Psoas muscle (tissue), 8 donors: ENCODE measurements around the gene BCL2L11. TPM values are rescaled to one million over a fixed set of nuclear protein-coding genes. Genes with fewer than 3 reads are reported as not detected.

Experiments
- ATAC-seq, 4 donors: fragments of 200-7000 bp; cut with Tn5 transposase; one replicate each; pipeline ENCODE4 v1.9.1; 2020; ENCODE audit warnings: moderate library complexity in 3 of 4, mild to moderate bottlenecking in 2 of 4
- DNase-seq, 2 donors: peaks; one replicate each; pipeline ENCODE4 v3.0.0-alpha.2; 2020
- H3K27ac ChIP-seq: fragments of 200-600 bp; one replicate; pipeline ENCODE4 v1.8.0; 2022
- H3K27me3 ChIP-seq, 3 donors: fragments of 200-600 bp in 1 of 3; one replicate each; pipeline versions ENCODE4 v1.6.1 to v1.8.0; 2013 to 2022; ENCODE audit warnings: low read length in 2 of 3, mild to moderate bottlenecking in 2 of 3, moderate library complexity in 1 of 3; ENCODE audit not compliant: insufficient read depth in 3 of 3
- H3K36me3 ChIP-seq, 2 donors: fragments of 200-600 bp in 1 of 2; one replicate each; pipeline versions ENCODE4 v1.6.1 to v1.8.0; 2013 to 2022; ENCODE audit warnings: low read depth in 1 of 2, mild to moderate bottlenecking in 1 of 2, moderate library complexity in 1 of 2; ENCODE audit not compliant: insufficient read depth in 1 of 2
- H3K4me1 ChIP-seq: fragments of 200-600 bp; one replicate; pipeline ENCODE4 v1.8.0; 2022
- H3K4me3 ChIP-seq: fragments of 200-600 bp; one replicate; pipeline ENCODE4 v1.8.0; 2022; ENCODE audit warnings: mild to moderate bottlenecking
- H3K9me3 ChIP-seq: fragments of 200-600 bp; one replicate; pipeline ENCODE4 v1.8.0; 2022
- WGBS, 3 donors: extraction: QIAGEN DNeasy Blood & Tissue Kit; methylation state at CpG; one replicate each; pipeline versions ENCODE4 v1.1.6 to v1.1.7; 2013; 5-methylcytosine and 5-hydroxymethylcytosine counted together
- intact Hi-C, 2 donors: fragments of 100-400 bp; cut with DNase I; formaldehyde crosslinking; loops; one replicate each; pipeline versions ENCODE4 v1.11.0 to v1.14.2; 2022
- polyA plus RNA-seq, 3 donors: library from polyadenylated mRNA; stranded (reverse); fragments of 200-250 nt; gene quantifications; one replicate each; pipeline ENCODE4 v1.2.3, GENCODE V29; 2013
- total RNA-seq, 4 donors: library from RNA; stranded (reverse); fragmentation: NEBNext Ultra II Directional in 2 of 4; extraction: Animal tissue kit (Norgen Biotek cat#: 25700) in 2 of 4; gene quantifications; one replicate each; pipeline versions ENCODE4 v1.2.1 to v1.2.4, GENCODE V29; 2021 to 2023
- TF ChIP-seq, protein P1 (sequence below): fragments of 200-600 bp; IDR thresholded peaks from one replicate; pipeline ENCODE4 v1.8.0; 2022; ENCODE audit warnings: antibody characterized with exemption
- donor health status: healthy with polysubstance abuse.
- donor health status: DM: no; HTN: no; CAD: no; lungs with moderate emphysema.
- donor health status: Bipolar disorder and iron deficiency.
- donor health status: healthy.
- donor health status: DM: yes; HTN: yes; CAD: no.
- donor health status: DM: no; HTN: no; CAD: no.
- donor health status: DM: no; HTN: no; CAD: no.
- donor health status: DM: yes; HTN: yes; CAD: no.

Gene BCL2L11
- total and polyA plus RNA-seq, 7 donors = 2.5 to 25.4 (median 8.2) TPM

- Histone ChIP-seq H3K9me3 (no peaks in the 10 kb centered on the region), H3K27me3 (no peaks in the 10 kb centered on the region)
Measured at GRCh38 chr2:111175615-111176014, 54.9 kb downstream of the BCL2L11 start.

DNA sequence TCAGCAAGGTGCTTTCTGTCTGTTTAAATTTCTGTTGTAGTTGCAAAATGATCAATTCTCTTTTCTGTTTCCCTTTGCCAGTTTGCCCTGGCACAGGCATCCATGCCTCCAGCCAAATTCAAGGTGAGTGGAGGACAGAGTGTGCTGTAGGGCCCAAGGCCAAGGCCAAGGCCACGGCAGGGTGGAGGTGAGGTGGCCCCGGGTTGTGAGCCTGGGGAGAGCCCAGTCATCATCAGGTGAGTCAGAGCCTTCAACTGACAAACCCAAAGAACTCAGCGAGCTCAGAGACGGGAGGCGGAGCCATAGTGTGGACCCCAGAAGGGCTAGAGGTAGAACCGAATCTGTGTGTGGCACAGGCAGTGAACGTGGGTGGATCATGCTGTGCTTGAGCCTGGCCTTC, 55.7 kb downstream of the BCL2L11 start:
- DNase-seq (no peak), ATAC-seq (peak in 3 of 4 donors; percentile 19 to 56 (median 38))
- H3K4me3 ChIP-seq = no peak overlapping the region
- no peaks in the 10 kb centered on the region for H3K9me3 ChIP-seq
- no peak overlapping the region for H3K27ac ChIP-seq
- no peaks in the 10 kb centered on the region for H3K27me3 ChIP-seq
- no peaks in the 10 kb centered on the region for H3K4me1 ChIP-seq
- H3K36me3 ChIP-seq = no peaks in the 10 kb centered on the region
- 77 to 88% (median 86%) methylated on average over 7 of the region's 7 CpGs for WGBS, 3 donors
- intact Hi-C loops = no loop called here
- TF ChIP-seq, protein P1, sequence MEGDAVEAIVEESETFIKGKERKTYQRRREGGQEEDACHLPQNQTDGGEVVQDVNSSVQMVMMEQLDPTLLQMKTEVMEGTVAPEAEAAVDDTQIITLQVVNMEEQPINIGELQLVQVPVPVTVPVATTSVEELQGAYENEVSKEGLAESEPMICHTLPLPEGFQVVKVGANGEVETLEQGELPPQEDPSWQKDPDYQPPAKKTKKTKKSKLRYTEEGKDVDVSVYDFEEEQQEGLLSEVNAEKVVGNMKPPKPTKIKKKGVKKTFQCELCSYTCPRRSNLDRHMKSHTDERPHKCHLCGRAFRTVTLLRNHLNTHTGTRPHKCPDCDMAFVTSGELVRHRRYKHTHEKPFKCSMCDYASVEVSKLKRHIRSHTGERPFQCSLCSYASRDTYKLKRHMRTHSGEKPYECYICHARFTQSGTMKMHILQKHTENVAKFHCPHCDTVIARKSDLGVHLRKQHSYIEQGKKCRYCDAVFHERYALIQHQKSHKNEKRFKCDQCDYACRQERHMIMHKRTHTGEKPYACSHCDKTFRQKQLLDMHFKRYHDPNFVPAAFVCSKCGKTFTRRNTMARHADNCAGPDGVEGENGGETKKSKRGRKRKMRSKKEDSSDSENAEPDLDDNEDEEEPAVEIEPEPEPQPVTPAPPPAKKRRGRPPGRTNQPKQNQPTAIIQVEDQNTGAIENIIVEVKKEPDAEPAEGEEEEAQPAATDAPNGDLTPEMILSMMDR = no peak

More at GRCh38 chr2:111175615-111176014, 54.9 kb downstream of the BCL2L11 start:
- Histone ChIP-seq H3K4me1 (no peaks in the 10 kb centered on the region), H3K36me3 (no peaks in the 10 kb centered on the region), H3K4me3 (no peak overlapping the region), H3K27ac (no peak overlapping the region)
- WGBS, 3 donors = 79 to 86% (median 85%) methylated on average over 4 of the region's 4 CpGs
- ATAC-seq (no peak), DNase-seq (no peak)
- intact Hi-C loops = no loop called here
- TF ChIP-seq, protein P1 = no peak

- no peaks in the 10 kb centered on the region for H3K4me1 ChIP-seq
- no peak overlapping the region for H3K27ac ChIP-seq
- intact Hi-C loops = no loop called here
- no peak overlapping the region for H3K4me3 ChIP-seq
- no peaks in the 10 kb centered on the region for H3K36me3 ChIP-seq
- H3K9me3 ChIP-seq = no peaks in the 10 kb centered on the region
- ATAC-seq = peak in 1 of 4 donors; percentile 22
- WGBS, 3 donors = 81 to 96% (median 84%) methylated on average over 4 of the region's 4 CpGs
- TF ChIP-seq, protein P1 = no peak
- no peaks in the 10 kb centered on the region for H3K27me3 ChIP-seq
- no peak for DNase-seq
Measured at GRCh38 chr2:111176867-111177266, 56.2 kb downstream of the BCL2L11 start.

- H3K4me3 ChIP-seq = no peak overlapping the region
- no peak for ATAC-seq
- H3K27ac ChIP-seq = no peak overlapping the region
- H3K4me1 ChIP-seq = no peaks in the 10 kb centered on the region
- TF ChIP-seq, protein P1 = no peak
- H3K36me3 ChIP-seq = no peaks in the 10 kb centered on the region
- 98 to 100% (median 99%) methylated on average over 4 of the region's 4 CpGs for WGBS, 3 donors
- no peak for DNase-seq
- H3K9me3 ChIP-seq = no peaks in the 10 kb centered on the region
- peaks cover 0 to 1% (median 0%) of the 10 kb centered on the region in 3 donors for H3K27me3 ChIP-seq
- intact Hi-C loops = no loop called here
Measured at GRCh38 chr2:111178296-111178695, 57.6 kb downstream of the BCL2L11 start.

- 83 to 88% (median 84%) methylated on average over 5 of the region's 5 CpGs for WGBS, 3 donors
- Histone ChIP-seq H3K36me3 (no peaks in the 10 kb centered on the region), H3K9me3 (no peaks in the 10 kb centered on the region), H3K27me3 (peaks cover 0 to 2% (median 0%) of the 10 kb centered on the region in 3 donors), H3K4me1 (no peaks in the 10 kb centered on the region), H3K27ac (no peak overlapping the region), H3K4me3 (no peak overlapping the region)
- DNase-seq (no peak), ATAC-seq (peak in 3 of 4 donors; percentile 22 to 56 (median 38))
- TF ChIP-seq, protein P1 = no peak
- intact Hi-C loops = no loop called here
Measured at GRCh38 chr2:111178730-111179405, 58.2 kb downstream of the BCL2L11 start.
